ENCODE measurements around the gene SMIM41. TPM values are rescaled to one million over a fixed set of nuclear protein-coding genes. Genes with fewer than 3 reads are reported as not detected.

SMIM41 gene
- total RNA-seq, 1 donor from 2014 or later: not detected

DNA sequence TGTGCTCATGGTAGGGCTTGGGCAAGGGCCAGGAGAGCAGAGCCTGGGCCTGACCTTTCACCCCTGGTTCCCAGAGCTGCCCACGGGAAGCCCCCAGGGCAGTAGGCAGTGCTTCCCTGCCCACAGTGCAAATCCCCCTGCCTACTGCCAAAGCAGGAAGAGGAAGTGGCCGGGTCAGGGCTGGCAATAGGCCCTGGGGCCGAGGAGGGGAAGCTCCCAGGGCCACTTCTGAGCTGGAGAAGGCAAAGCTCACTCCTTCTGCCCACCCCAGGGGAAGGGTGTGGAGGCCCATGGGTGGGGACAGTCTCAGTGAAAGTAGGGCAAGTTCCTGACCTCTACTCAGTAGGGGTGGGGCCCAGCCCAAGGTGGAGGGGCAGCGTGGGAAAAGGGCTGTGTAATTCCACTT is 33.7 kb upstream of the SMIM41 start:
- peaks cover 5% of the 10 kb centered on the region for H3K36me3 Mint-ChIP-seq (ENCODE audit: insufficient read depth)
- TF ChIP-seq, protein P1, sequence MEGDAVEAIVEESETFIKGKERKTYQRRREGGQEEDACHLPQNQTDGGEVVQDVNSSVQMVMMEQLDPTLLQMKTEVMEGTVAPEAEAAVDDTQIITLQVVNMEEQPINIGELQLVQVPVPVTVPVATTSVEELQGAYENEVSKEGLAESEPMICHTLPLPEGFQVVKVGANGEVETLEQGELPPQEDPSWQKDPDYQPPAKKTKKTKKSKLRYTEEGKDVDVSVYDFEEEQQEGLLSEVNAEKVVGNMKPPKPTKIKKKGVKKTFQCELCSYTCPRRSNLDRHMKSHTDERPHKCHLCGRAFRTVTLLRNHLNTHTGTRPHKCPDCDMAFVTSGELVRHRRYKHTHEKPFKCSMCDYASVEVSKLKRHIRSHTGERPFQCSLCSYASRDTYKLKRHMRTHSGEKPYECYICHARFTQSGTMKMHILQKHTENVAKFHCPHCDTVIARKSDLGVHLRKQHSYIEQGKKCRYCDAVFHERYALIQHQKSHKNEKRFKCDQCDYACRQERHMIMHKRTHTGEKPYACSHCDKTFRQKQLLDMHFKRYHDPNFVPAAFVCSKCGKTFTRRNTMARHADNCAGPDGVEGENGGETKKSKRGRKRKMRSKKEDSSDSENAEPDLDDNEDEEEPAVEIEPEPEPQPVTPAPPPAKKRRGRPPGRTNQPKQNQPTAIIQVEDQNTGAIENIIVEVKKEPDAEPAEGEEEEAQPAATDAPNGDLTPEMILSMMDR (IDR thresholded peaks at IDR 0.05; ENCODE audit: unreplicated experiment): no peak
- H3K9me3 Mint-ChIP-seq (ENCODE audit: low read depth): no peaks in the 10 kb centered on the region
- H3K4me1 Mint-ChIP-seq (ENCODE audit: low read depth): peaks cover 14% of the 10 kb centered on the region
- H3K4me3 Mint-ChIP-seq (ENCODE audit: low read depth): no peak overlapping the region
- DNase-seq (ENCODE audit: low spot score, unreplicated experiment): no peak
- H3K27ac Mint-ChIP-seq: no peak overlapping the region
- peaks cover 5% of the 10 kb centered on the region for H3K27me3 Mint-ChIP-seq

DNA sequence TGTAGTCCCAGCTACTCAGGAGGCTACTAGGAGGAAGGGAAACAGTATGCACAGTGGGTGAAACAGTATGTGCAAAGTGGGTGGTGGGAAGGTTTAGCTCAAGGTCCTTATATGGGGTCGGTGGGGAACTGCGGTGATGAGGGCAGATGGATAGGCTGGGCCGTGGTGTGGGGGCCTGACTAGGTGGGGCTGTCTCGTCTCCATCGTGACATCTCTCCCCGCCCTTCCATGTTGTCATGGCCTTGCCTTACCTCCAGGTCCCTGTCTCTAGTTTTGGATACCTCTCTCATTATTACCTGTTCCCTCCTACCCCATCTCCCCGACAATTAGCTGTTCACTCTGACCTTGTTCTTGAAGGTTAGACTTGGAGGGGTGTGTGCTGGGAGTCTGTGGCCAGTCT is 32.6 kb upstream of the SMIM41 start:
- DNase-seq (ENCODE audit: low spot score, unreplicated experiment): no peak
- Mint-ChIP-seq H3K36me3 (ENCODE audit: insufficient read depth) (peaks cover 5% of the 10 kb centered on the region), H3K27me3 (peaks cover 5% of the 10 kb centered on the region), H3K4me3 (ENCODE audit: low read depth) (no peak overlapping the region), H3K4me1 (ENCODE audit: low read depth) (peaks cover 19% of the 10 kb centered on the region), H3K9me3 (ENCODE audit: low read depth) (no peaks in the 10 kb centered on the region), H3K27ac (no peak overlapping the region)
- TF ChIP-seq, protein P1 (IDR thresholded peaks at IDR 0.05; ENCODE audit: unreplicated experiment): no peak

DNA sequence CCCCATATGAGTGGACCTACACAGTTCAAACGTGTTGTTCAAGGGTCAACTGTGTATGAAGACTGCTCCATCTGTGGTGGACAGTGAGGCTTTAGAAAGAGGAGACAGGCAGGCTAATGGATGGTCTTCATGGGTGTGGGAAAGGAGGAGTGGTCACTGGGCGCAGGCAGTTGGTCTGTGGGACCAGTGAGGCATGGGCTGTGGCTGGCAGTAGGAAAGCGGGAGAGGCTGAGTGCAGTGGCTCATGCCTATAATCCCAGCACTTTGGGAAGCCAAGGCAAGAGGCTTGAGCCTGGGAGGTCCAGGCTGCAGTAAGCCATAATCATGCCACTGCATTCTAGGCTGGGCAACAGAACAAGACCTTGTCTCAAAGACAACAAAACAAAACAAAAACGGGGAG is 30.2 kb upstream of the SMIM41 start:
- H3K27me3 Mint-ChIP-seq: peaks cover 5% of the 10 kb centered on the region
- DNase-seq (ENCODE audit: low spot score, unreplicated experiment): no peak
- peaks cover 29% of the 10 kb centered on the region for H3K4me1 Mint-ChIP-seq (ENCODE audit: low read depth)
- peaks cover 4% of the 10 kb centered on the region for H3K36me3 Mint-ChIP-seq (ENCODE audit: insufficient read depth)
- TF ChIP-seq, protein P1 (IDR thresholded peaks at IDR 0.05; ENCODE audit: unreplicated experiment): no peak
- H3K27ac Mint-ChIP-seq: no peak overlapping the region
- no peaks in the 10 kb centered on the region for H3K9me3 Mint-ChIP-seq (ENCODE audit: low read depth)
- peak overlapping the region; percentile 87 for H3K4me3 Mint-ChIP-seq (ENCODE audit: low read depth)

DNA sequence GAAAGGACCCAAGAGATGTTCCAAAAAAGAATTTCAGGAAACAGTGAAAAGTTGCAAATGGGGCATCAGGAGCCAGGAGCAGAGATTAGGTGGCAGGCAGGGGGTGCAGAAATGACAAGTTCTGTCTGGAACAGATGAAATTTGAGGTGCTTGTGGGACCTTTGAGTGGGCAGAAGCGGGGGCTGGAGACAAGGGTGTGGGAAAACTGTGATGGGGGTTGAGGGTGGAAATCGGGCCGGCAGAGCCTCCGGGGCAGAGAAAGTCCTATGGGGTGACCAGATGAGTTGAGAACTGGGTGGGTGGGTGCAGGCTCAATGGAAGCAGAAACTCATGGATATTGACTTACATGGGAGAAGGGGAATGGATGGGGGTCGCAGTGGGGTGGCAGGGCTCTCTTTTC is 29.8 kb upstream of the SMIM41 start:
- TF ChIP-seq, protein P1 (IDR thresholded peaks at IDR 0.05; ENCODE audit: unreplicated experiment): no peak
- Mint-ChIP-seq H3K4me3 (ENCODE audit: low read depth) (peak overlapping the region; percentile 87), H3K36me3 (ENCODE audit: insufficient read depth) (peaks cover 1% of the 10 kb centered on the region), H3K27me3 (peaks cover 5% of the 10 kb centered on the region), H3K9me3 (ENCODE audit: low read depth) (no peaks in the 10 kb centered on the region), H3K4me1 (ENCODE audit: low read depth) (peaks cover 29% of the 10 kb centered on the region), H3K27ac (peak overlapping the region; percentile 96)
- no peak for DNase-seq (ENCODE audit: low spot score, unreplicated experiment)

DNA sequence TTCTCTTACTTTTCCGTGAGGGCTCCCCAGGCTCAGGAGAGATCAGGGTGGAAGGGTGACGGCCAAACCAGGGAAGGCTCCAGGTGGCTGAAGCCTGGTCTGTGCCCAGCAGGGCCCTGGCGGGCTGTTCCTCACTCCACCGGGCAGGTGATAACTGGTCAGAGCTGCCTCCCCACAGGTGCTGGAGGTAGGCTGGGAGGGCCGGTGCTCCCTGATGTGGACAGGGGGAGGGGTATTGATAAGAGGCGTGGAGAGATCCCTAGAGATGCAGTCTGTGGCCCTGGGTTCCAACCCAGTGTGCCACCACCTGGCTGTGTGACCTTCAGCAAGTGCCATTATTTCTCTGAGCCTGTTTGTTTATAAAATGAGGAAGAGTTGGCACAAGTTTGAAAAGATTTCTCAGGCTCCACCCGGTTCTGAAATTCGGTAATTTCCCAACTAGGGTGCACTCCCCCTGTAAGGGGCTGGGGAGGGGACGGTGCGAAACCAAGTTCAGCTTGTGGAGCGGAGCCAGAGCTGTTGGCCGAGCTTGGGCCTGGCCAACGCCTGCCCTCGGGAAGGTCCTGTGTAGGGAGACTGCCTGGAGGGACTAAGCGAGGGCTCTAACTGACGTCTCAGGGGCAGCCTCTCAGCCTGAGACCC is 29.3 kb upstream of the SMIM41 start:
- Mint-ChIP-seq H3K27me3 (peaks cover 5% of the 10 kb centered on the region), H3K4me3 (ENCODE audit: low read depth) (peak overlapping the region; percentile 87), H3K4me1 (ENCODE audit: low read depth) (peaks cover 29% of the 10 kb centered on the region), H3K36me3 (ENCODE audit: insufficient read depth) (peaks cover 1% of the 10 kb centered on the region), H3K27ac (peak overlapping the region; percentile 96), H3K9me3 (ENCODE audit: low read depth) (no peaks in the 10 kb centered on the region)
- DNase-seq (ENCODE audit: low spot score, unreplicated experiment): no peak
- TF ChIP-seq, protein P1 (IDR thresholded peaks at IDR 0.05; ENCODE audit: unreplicated experiment): no peak

All from progenitor cell of endocrine pancreas (in vitro differentiated cells).